NOMO-1 (cell line): ENCODE measurements around the gene HSPA12B.

ENCODE experiments used
- DNase-seq, 2 experiments: peaks; one replicate each; lab custom pipeline; 2025; ENCODE audit not compliant: unreplicated experiment in 2 of 2; lab: John Stamatoyannopoulos, UW

Gene HSPA12B

GRCh38 chr20:3744806-3745685 is 12.6 kb downstream of the HSPA12B start:
- DNase-seq: no peak

DNA sequence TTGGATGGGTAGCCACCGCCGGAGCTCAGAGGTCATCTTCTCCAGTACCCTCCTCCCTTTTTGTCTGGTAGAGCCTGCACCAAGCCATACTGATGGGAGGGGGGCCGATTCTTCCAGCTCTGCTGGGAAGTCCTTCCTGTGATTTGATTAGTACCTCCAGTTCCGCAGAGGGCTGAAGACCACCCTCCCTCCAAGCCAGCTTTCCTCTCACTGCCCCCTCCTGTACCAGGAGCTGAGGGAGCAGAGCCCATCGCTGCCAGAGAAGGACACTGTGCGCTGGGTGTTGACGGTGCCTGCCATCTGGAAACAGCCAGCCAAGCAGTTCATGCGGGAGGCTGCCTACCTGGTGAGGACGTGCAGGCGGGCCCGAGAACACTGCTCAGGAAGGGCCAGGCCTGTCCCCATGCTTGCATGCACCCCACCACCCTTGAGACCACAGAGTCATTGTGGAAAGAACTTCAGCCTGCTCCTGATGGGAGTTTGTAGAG is 13.2 kb downstream of the HSPA12B start:
- DNase-seq: no peak

DNA sequence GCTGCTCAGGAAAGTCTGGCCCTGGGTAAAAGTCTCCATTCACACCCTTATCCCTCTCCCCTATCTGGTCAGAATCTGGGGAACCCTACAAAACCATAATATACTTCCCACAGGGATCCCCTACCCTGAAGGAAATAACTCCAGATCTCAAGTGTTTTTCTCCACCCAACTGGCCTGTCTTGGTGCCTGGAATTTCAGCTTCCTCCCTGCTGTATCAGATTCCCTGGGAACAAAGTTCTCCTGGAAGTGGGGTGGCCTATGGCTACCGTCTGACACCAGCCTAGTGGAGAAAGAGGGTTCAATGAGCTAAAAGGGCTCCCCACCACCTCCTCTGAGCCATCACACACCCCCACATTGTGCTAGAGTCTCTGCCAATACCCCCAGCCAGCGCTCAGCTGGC is 15.0 kb downstream of the HSPA12B start:
- no peak for DNase-seq

- DNase-seq: no peak
Observed at GRCh38 chr20:3748073-3748472, 15.6 kb downstream of the HSPA12B start.

GRCh38 chr20:3749087-3749688 is 16.7 kb downstream of the HSPA12B start:
- DNase-seq: no peak

DNA sequence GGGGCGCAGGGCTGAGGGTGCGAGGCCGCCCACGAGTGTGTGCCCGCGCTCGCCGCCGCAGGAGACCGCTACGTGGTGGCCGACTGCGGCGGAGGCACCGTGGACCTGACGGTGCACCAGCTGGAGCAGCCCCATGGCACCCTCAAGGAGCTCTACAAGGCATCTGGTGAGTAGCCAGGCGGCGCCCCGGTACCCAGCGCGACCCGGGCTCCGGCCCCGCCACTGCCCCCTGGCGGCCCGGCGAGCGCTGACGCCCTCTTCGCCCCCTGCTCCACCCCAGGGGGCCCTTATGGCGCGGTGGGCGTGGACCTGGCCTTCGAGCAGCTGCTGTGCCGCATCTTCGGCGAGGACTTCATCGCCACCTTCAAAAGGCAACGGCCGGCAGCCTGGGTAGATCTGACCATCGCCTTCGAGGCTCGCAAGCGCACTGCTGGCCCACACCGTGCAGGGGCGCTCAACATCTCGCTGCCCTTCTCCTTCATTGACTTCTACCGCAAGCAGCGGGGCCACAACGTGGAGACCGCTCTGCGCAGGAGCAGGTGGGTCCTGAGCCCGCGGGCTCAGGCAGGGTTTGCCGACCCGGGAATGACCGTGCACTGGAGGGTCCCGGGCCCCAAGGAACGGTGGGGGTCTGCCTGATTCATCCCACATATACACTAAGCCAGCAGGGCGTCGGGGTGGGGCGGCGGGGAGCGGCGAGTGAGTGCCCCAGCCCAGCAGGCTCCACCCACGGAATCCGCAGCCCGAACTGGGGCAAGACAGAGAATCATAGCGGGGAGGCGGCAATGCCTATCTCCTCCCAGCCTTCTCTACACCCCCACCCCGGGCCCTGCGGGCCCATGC is 17.4 kb downstream of the HSPA12B start:
- no peak for DNase-seq

DNA sequence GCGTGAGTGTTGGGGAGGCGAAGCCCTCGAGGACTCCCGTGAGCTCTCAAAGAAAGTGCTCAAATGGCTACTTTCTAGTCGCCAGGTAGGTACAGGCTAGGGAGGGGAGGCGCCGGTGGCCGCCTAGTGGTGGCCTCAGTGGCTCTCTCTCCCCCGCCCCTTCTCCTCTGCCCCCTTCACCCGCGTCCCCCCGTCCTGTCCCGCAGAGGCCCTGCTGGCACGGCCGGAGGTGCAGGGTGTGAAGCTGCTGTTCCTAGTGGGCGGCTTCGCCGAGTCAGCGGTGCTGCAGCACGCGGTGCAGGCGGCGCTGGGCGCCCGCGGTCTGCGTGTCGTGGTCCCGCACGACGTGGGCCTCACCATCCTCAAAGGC is 18.8 kb downstream of the HSPA12B start:
- DNase-seq: no peak

- DNase-seq: no peak
Observed at GRCh38 chr20:3751675-3752385, 19.3 kb downstream of the HSPA12B start.

- no peak for DNase-seq
Observed at GRCh38 chr20:3752386-3752759, 19.9 kb downstream of the HSPA12B start.

DNA sequence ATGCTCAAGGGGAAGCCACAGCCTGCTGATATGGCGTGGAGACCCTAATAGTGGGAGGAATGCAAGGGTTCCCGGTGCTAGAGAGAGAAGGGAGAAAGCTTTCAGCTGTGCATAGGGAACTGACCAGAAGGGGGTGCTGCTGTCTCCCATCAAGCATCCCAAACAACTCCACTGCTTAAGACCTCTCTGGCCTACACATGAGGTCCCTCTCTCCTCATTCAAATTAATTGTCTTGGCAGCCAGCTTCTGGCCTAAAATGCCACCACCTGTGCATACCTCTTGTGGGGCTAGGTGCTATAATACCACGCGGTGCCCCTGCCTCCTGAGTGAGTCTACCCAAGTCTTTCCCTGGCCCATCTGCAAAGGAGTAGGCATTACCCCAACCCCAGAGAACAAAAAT is 20.6 kb downstream of the HSPA12B start:
- DNase-seq: peak in 1 of 2 experiments; percentile 58

- no peak for DNase-seq
Observed at GRCh38 chr20:3753501-3754275, 21.2 kb downstream of the HSPA12B start.

DNA sequence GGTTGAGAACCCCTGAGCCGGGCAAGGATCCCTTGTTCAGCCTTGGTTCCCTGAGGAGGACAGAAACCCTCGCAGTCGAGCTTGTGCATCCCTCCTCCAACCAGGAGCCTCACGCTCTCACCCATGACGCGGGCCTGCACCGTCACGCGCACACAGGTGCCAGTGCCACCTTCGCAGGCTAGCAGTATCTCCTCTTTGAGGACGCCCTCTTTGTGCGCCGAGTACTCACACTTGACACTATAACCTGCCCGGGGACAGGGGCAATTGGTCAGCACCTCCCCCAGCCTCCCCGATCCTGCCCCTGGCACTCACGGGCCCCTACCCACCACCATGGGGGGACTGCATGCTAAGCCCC is 21.8 kb downstream of the HSPA12B start:
- no peak for DNase-seq

DNA sequence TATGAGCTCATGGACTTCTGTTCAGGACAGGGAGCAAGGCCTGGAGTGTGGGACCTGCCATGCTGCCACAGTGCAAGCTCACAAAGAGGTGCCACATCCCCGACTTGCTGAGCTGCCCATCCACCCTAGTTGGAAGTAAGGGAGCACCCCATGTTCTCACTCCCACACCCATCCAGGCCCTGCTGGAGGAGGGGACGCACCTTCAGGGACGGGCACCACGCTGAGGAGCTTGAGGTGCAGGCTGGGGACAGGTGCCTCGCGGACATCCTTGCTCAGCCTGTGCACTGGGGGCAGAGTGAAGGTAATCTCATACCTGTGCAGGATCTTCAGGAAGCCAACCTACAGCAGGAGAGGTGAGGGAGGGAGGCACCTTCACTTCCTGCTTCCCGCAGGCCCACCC is 22.8 kb downstream of the HSPA12B start:
- DNase-seq: no peak

DNA sequence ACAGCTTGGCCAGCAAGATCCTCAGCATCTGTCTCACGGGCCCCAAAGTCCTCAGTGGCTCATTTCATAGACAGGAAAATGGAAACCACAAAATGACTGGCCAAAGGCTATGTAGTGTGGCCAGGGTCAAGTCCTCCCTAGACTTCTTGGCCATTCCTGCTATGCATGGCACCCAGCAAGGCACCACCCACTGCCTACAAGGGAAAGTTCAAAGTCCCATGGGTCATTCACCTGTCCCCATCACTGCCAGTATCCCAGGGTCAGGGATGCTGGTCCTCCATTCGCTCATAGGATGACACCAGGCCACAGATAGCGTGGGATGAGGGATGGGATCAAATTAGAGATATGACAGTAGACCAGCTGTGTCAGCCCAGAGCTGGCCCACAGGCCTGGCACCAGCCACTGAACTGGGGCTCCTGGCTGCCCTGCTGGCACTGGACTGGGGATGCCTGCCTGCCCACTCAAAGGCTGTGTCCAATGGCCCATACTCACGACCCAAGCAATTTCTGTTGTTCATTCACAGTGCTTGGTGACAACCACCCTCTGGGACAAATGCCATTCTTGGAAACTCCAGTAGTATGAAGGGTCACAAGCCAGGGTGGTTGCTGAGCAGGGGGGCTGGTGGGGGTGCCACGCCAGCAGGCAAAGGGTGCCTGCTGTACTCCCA is 23.5 kb downstream of the HSPA12B start:
- no peak for DNase-seq

- peak in 1 of 2 experiments; percentile 36 for DNase-seq
Observed at GRCh38 chr20:3757268-3757667, 24.8 kb downstream of the HSPA12B start.

- DNase-seq: no peak
Observed at GRCh38 chr20:3758566-3758965, 26.1 kb downstream of the HSPA12B start.

DNA sequence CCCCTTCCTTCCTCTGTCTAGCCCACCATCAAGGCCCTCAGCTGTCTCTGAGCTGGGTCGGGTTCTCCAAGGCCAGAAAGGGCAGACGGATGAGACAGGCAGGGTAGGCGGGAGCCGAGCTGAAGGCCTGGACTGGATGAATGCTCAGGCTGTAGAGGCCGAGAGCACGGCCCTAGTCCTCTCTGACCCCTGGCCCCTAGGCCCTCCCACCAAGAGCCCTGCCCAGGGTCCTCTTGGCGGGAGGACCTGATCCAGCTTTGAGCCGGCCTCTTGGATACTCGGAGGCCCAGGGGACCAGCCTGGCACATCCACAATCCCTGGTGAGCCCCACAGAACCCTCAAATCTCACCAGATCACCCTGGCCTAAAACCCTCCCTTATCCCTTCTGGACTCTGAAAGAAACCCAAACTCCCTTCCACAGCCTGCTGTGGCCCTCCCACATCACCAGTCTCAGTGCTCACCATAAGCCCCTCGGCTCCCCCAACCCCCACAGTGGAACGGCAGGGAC is 26.9 kb downstream of the HSPA12B start:
- DNase-seq: no peak

- no peak for DNase-seq
Observed at GRCh38 chr20:3759884-3760283, 27.4 kb downstream of the HSPA12B start.

- no peak for DNase-seq
Observed at GRCh38 chr20:3760655-3761348, 28.3 kb downstream of the HSPA12B start.
